GM12873 (cell line): ENCODE measurements around the gene SLC26A1.
A peak's percentile ranks its signal among the peaks of the same experiment; 100 is the strongest.

Source experiments
- CTCF ChIP-seq: IDR thresholded peaks from 2 replicates; pipeline ENCODE4 v1.5.1; 2012; ENCODE audit warnings: low read depth, mild to moderate bottlenecking, moderate library complexity, low read length, control low read depth; ENCODE audit not compliant: insufficient read depth; ENCODE audit errors: missing control alignments

Gene SLC26A1

GRCh38 chr4:990746-991367, 2.3 kb downstream of the SLC26A1 start:
- no peak for TF ChIP-seq CTCF

- TF ChIP-seq CTCF, result no peak
Measured at GRCh38 chr4:989722-990471, 3.3 kb downstream of the SLC26A1 start.

GRCh38 chr4:988726-989721, 4.2 kb downstream of the SLC26A1 start:
- no peak for TF ChIP-seq CTCF

- TF ChIP-seq CTCF, result no peak
Measured at GRCh38 chr4:987624-988513, 5.3 kb downstream of the SLC26A1 start.

- TF ChIP-seq CTCF, result peak; percentile 49
Measured at GRCh38 chr4:986879-987623, 6.2 kb downstream of the SLC26A1 start, which contains the start of gene IDUA. IDUA (plus strand) TSS chr4:987044; CDS start chr4:987085, 41 bp downstream.

GRCh38 chr4:986428-986878, 6.8 kb downstream of the SLC26A1 start:
- no peak for TF ChIP-seq CTCF
